Uterus (tissue), 4 donors: ENCODE results near the gene GUCY1A1. TPM values are rescaled to one million over a fixed set of nuclear protein-coding genes. Genes with fewer than 3 reads are reported as not detected.

ENCODE experiments used
- DNase-seq, 2 donors: peaks; one replicate each; pipeline ENCODE4 v3.0.0-alpha.2; 2019 to 2020
- H3K27ac ChIP-seq, 2 donors: fragments of 200-600 bp; sonication (generic); 1 replicate in 1 of 2; 2 replicates in 1 of 2; pipeline ENCODE4 v1.5.1; 2016 to 2018
- H3K27me3 ChIP-seq, 2 donors: fragments of 200-600 bp; sonication (generic); one replicate each; pipeline ENCODE4 v1.5.1; 2018 to 2019; ENCODE audit warnings: control low read depth in 1 of 2
- H3K36me3 ChIP-seq, 2 donors: fragments of 200-600 bp; sonication (generic); one replicate each; pipeline ENCODE4 v1.5.1; 2019; ENCODE audit warnings: control low read depth in 1 of 2
- H3K4me1 ChIP-seq, 2 donors: fragments of 200-600 bp; sonication (generic); one replicate each; pipeline ENCODE4 v1.5.1; 2018 to 2019; ENCODE audit warnings: control low read depth in 1 of 2
- H3K4me3 ChIP-seq, 2 donors: fragments of 200-600 bp; sonication (generic); 1 replicate in 1 of 2; 2 replicates in 1 of 2; pipeline ENCODE4 v1.5.1; 2018 to 2019; ENCODE audit warnings: mild to moderate bottlenecking in 1 of 2
- H3K9me3 ChIP-seq, 2 donors: fragments of 200-600 bp; sonication (generic); one replicate each; pipeline ENCODE4 v1.5.1; 2019; ENCODE audit warnings: control low read depth in 1 of 2
- CTCF ChIP-seq, 4 experiments: fragments of 200-600 bp in 2 of 4; fragments of 450-650 bp in 2 of 4; sonication (generic) in 2 of 4; IDR thresholded peaks; one replicate each; pipeline ENCODE4 v1.5.1; 2016 to 2019; ENCODE audit warnings: antibody characterized with exemption in 4 of 4, mild to moderate bottlenecking in 2 of 4, moderate library complexity in 1 of 4
- POLR2A ChIP-seq, 2 donors: fragments of 450-650 bp; IDR thresholded peaks; one replicate each; pipeline ENCODE4 v1.6.1; 2016; ENCODE audit warnings: antibody characterized with exemption in 2 of 2, mild to moderate bottlenecking in 1 of 2, moderate library complexity in 1 of 2
- intact Hi-C: fragments of 100-400 bp; cut with DNase I; formaldehyde crosslinking; loops from one replicate; pipeline ENCODE4 v1.15.1; 2023; ENCODE audit warnings: low total_unique reads
- total RNA-seq, 4 donors: library from RNA; depleted of rRNA in 3 of 4; stranded (reverse); fragments of >200 nt in 3 of 4; gene quantifications; one replicate each; pipeline versions ENCODE4 v1.1.0 to v1.2.4, GENCODE V29; 2014 to 2023
- donor health status: DM: yes; HTN: yes; CAD: no.

The GUCY1A1 gene
- total RNA-seq, 4 donors from 2014 or later: 23.8 to 160 (median 42.8) TPM

GRCh38 chr4:155668707-155669220 lies 2.1 kb downstream of the GUCY1A1 start:
- Histone ChIP-seq H3K36me3 (no peaks in the 10 kb centered on the region), H3K27me3 (no peaks in the 10 kb centered on the region), H3K4me3 (peak overlapping the region; percentile 69 to 78), H3K4me1 (peaks cover 0 to 4% of the 10 kb centered on the region in 2 donors), H3K9me3 (no peaks in the 10 kb centered on the region), H3K27ac (peak overlapping the region; percentile 93 to 96)
- TF ChIP-seq POLR2A (IDR thresholded peaks at IDR 0.05): no peak
- no peak for TF ChIP-seq CTCF (IDR thresholded peaks at IDR 0.05)
- intact Hi-C loops: no loop called here
- DNase-seq: no peak

DNA sequence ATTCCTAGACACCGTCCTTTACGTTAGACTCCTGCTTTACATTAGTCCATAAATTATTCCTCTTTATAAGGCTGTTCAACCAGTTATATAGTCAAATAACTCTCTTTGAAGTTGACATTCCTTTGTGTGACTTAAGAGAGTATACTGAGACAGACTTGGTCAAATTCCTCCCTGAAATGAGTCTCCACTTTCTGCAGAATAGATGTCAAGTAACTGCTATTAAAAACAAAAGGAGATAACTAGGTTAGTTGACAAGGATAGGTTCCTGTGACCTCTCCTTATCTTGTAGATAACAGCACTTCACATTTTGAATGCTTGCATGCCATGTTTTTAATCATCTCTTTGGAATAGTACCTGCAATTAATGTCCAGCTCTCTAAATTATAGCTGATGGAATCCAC lies 5.7 kb downstream of the GUCY1A1 start:
- Histone ChIP-seq H3K4me1 (peaks cover 0 to 12% of the 10 kb centered on the region in 2 donors), H3K9me3 (no peaks in the 10 kb centered on the region), H3K36me3 (no peaks in the 10 kb centered on the region), H3K4me3 (no peak overlapping the region), H3K27me3 (no peaks in the 10 kb centered on the region), H3K27ac (peak overlapping the region in 1 of 2 donors; percentile 14)
- TF ChIP-seq POLR2A (IDR thresholded peaks at IDR 0.05) (no peak), CTCF (IDR thresholded peaks at IDR 0.05) (no peak)
- no peak for DNase-seq
- intact Hi-C loops: no loop called here

DNA sequence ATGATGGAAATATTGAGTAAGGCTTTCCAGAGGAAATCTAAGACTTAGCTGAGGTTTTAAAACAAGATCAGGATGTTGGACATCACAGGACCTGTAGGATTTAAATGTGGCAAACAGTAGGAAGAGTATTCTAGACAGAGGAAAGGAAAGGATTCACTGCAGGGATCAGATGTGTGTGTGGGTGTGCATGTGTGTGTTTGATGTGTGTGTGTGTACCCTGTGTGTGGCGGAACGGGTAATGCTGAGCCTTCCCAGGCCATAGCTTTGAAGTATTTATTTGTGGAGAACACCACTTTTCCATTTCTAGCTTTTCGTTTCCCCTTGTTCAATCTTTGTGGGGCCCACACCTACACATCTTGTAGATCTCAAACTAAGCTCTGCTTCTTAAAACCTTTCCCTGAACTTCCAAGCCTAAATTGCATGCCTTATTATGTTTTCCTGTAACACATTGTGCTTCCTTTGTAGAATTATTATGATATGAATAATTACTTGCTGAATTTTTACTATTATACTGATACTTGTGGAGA lies 6.9 kb downstream of the GUCY1A1 start:
- no peaks in the 10 kb centered on the region for H3K9me3 ChIP-seq
- H3K4me1 ChIP-seq: peaks cover 0 to 12% of the 10 kb centered on the region in 2 donors
- H3K36me3 ChIP-seq: no peaks in the 10 kb centered on the region
- no peak for DNase-seq
- intact Hi-C loops: no loop called here
- TF ChIP-seq CTCF (IDR thresholded peaks at IDR 0.05) (no peak), POLR2A (IDR thresholded peaks at IDR 0.05) (no peak)
- no peaks in the 10 kb centered on the region for H3K27me3 ChIP-seq
- H3K27ac ChIP-seq: peak overlapping the region; percentile 28 to 53
- no peak overlapping the region for H3K4me3 ChIP-seq

DNA sequence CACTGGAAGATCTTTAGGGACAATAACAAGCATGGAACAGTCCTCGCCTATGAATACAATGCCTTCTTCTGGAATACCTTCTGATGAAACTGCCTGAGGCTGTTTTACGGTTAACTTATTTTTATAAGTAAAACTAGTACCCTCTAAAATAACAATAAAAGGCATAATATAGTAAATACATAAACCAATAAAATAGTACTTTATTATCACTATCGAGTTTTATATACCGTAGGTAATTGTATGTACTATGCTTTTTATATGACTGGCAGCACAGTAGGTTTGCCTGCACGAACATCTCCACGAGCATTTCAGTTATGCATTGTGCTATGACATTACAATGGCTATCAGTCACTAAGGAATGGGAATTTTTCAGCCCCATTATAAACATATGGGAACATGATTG lies 8.0 kb downstream of the GUCY1A1 start:
- no peak for TF ChIP-seq POLR2A (IDR thresholded peaks at IDR 0.05)
- no peak overlapping the region for H3K4me3 ChIP-seq
- no peaks in the 10 kb centered on the region for H3K36me3 ChIP-seq
- H3K27ac ChIP-seq: peak overlapping the region in 1 of 2 donors; percentile 75
- no peaks in the 10 kb centered on the region for H3K27me3 ChIP-seq
- peaks cover 0 to 12% of the 10 kb centered on the region in 2 donors for H3K4me1 ChIP-seq
- intact Hi-C loops: no loop called here
- H3K9me3 ChIP-seq: no peaks in the 10 kb centered on the region
- no peak for DNase-seq

DNA sequence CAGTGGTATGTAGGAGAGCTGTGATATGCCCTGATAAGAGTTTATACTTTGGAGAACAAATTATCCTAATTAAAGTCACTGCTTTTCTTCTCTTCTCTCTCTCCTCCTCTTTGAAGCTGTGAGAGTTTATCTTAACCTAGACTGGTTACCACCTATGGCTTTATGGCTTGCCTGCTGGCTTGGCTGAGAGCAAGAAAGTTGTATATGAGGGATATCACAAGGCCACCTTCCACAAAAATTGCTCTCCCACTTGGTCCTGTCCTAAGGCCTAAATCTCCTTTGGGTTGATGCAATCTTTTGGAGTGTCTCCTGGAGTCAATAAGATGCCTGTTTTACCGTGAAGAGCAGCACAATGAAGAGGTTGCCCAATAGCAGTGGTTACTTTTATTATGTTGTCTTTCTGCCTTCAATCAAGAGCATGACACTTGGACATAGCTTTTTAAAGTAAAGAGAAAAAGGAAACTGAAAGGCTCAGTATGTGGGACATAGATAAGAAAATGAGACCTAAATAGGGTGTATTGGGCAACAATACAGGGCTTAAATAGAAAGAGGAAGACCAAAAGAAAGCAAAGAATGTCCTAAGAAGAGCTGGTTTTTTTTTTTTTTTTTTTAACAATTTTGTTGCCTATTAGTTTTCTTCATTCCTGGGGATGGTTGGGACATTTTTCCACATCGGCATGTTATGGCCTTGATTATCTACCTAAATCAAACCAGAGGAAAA lies 9.2 kb downstream of the GUCY1A1 start:
- Histone ChIP-seq H3K36me3 (peaks cover 0 to 3% of the 10 kb centered on the region in 2 donors), H3K27ac (peak overlapping the region; percentile 72 to 75), H3K4me1 (peaks cover 0 to 12% of the 10 kb centered on the region in 2 donors), H3K27me3 (no peaks in the 10 kb centered on the region), H3K4me3 (no peak overlapping the region), H3K9me3 (no peaks in the 10 kb centered on the region)
- no peak for TF ChIP-seq POLR2A (IDR thresholded peaks at IDR 0.05)
- TF ChIP-seq CTCF (IDR thresholded peaks at IDR 0.05): no peak
- peak in 1 of 2 donors; percentile 23 for DNase-seq
- intact Hi-C loops: no loop called here
